ENCODE results near the gene YRDC.

YRDC gene, protein sequence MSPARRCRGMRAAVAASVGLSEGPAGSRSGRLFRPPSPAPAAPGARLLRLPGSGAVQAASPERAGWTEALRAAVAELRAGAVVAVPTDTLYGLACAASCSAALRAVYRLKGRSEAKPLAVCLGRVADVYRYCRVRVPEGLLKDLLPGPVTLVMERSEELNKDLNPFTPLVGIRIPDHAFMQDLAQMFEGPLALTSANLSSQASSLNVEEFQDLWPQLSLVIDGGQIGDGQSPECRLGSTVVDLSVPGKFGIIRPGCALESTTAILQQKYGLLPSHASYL

DNA sequence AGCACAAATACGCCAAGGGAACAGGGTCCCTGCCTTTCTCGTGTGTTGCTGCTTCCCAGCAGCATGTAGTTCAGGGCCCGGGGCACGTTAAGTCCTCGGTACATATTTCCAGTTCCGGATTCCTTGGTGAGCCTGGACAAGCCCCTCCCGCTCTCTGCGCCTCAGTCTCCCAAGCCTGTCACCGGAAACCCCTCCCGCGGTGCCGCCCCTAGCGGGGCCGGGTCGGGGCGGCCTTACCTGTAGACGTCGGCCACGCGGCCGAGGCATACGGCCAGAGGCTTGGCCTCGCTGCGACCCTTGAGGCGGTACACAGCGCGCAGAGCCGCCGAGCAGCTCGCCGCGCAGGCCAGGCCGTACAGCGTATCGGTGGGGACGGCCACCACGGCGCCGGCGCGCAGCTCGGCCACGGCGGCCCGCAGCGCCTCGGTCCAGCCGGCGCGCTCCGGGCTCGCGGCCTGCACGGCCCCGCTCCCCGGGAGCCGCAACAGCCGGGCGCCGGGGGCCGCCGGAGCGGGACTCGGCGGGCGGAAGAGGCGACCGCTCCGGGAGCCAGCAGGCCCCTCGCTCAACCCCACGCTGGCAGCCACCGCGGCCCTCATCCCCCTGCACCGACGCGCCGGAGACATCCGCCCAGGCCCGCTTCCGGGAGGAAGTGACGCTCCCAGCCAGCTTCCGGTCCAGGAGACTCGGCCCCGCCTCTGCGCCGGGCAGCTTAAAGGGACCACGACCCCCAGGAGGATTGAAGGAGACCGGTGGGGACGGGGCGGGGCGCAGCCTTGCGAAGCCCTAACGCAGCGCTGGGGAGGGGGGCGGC lies at the start of gene YRDC, which contains the start of gene C1orf122:
YRDC (minus strand) TSS at position 654 of the 814 bp plus-strand sequence; CDS start at position 626, 28 bp downstream.
C1orf122 (plus strand) TSS at position 236 of the 814 bp plus-strand sequence. CDS start 615 bp downstream, outside the sequence.
- peak; percentile 91 for DNase-seq (ENCODE audit: low read depth)

DNA sequence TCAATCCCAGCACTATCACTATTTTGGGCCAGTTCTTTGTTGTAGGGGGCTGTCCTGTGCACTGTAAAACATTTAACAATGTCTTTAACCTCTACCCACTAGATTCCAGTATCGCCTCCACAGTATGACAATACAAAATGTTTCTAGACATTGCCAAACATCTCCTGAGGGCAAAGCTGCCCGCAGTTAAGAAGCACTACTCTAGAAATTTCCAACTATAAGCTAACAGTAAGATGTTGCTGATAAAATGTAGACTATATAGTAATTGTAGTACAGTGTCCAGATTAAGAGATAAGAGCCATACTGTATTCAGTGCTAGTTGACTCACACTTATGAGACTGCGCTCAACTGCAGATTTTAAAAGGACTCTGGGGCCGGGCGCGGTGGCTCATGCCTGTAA lies 46.4 kb upstream of the YRDC start:
- no peak for DNase-seq (ENCODE audit: low read depth)

DNA sequence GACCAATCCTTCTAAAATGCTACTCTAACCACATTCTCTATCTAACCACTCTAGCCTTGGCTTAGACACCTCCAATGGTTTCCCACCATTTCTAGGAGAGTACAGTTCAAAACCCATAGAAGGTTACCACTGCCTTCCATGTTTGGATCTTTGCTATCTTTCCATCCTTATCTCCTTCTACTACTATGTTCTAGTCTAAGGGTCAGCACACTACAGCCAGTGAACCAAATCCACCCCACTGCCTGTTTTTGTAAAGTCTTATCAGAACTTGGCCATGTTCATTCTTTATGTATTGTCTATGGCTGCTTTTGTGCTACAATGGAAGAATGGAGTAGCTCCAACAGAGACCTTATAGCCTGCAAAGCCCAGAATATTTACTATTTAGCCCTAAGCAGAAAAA lies 45.1 kb upstream of the YRDC start:
- no peak for DNase-seq (ENCODE audit: low read depth)

DNA sequence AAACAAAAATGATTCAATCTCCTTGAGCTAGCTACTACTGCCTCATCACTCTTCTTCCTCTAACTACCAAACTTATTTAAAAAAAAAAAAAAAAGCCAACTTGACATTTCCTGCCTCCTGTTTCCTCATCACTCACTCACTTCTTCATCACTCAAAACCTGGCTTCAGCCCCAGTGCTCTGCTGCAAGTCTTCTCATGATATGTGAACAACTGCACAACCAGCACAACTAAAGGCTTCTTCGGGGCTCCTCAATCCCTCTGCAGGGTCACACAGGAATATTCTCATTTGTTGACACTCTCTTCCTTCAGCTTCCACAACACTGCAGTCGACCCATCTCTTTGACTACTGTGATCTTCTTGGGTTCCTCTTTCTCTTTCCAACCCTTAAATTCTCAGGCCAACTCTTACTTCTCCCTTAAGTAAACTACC lies 43.8 kb upstream of the YRDC start:
- DNase-seq (ENCODE audit: low read depth) = no peak

DNA sequence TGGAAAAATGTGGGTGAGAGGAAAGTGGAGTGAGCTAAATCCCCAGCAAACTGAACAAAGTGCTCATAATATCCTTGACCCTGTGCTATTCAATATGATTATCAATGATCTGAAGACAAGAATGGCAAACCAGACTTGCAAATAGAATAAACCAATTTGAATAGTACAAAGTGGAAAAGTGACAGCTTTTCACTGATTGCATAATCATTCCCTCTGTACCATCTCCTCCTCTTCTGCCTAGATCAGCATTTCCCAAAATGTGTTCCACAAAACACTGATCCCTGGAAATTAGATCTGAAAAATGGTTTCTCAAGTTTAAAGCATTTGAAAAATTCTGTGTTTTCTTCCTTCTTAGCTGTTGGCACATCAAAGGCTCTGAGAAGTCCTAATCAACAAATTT lies 43.3 kb upstream of the YRDC start:
- no peak for DNase-seq (ENCODE audit: low read depth)

DNA sequence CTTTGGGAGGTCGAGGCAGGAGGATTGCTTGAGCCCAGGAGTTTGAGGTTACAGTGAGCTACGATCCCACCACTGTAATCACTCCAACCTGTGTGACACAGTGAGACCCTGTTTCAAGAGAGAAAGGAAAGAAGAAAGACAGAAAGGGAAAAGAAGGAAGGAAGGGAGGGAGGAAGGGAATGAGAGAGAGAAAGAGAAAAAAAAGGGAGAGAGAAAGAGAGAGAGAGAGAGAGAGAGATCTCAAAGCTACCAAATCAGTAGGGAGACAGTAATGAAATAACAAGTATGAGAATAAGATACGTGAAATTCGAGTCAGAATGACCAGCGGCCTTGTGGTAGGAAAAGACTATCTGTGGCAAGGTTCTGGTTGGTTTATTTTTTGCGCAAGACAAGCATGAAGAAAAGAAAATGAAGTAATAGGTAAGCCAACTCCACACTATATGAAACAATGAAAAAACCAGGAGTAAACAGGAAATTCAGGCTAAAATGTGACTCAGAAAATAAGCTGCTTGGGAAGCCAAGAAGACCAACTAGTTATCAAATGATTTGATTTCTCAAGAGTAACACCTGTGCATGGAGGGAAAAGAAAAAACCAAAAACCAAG lies 42.4 kb upstream of the YRDC start:
- DNase-seq (ENCODE audit: low read depth) = no peak

DNA sequence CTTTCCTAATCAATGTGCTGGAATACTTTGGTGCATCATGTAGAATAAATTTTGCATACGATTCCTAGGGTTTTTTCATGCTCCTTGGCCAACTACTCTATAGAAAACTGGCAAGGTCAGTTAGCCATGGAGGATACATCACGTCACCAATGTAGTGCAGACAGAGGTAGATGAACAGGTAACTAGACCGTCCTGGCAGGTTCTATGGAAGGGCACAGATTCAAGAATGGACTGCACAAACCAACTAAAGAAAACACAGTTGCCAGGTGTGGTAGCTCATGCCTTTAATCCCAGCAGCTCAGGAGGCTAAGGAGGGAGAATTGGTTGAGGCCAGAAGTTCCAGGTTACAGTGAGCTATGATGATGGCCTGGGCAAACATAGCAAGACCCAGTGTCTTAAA lies 41.5 kb upstream of the YRDC start:
- no peak for DNase-seq (ENCODE audit: low read depth)

DNA sequence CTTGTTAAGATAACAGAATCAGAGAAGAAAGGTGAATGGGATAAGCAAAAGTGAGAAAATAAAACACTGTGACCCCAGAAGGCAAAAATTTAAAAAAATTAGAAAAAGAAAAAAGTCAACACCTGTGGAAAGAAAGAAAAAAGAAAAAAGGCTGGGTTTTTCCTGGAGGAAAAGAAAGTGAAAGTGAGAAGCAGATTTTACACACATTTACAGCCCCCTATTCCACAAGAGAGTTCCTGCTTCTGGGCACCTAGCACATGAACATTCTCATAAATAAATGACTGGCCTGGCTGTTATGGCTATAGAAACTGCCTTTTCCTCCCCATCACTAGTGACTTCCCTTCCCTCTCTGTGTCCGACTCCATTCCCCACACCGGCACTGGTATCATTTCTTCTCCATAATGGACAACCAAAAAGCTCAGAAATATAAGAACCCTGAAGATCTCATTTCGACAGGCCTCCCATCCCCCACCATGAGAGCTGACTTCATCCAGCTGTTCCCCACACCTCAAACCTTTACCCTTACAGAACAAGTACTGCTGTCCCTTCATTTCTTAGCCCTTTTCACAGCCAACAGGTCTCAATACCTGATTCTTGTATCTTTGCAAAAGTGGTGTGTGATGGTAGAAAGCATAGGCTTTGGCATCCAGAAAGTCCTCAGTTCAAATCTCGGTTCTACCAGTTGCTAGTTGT lies 38.8 kb upstream of the YRDC start:
- no peak for DNase-seq (ENCODE audit: low read depth)

DNA sequence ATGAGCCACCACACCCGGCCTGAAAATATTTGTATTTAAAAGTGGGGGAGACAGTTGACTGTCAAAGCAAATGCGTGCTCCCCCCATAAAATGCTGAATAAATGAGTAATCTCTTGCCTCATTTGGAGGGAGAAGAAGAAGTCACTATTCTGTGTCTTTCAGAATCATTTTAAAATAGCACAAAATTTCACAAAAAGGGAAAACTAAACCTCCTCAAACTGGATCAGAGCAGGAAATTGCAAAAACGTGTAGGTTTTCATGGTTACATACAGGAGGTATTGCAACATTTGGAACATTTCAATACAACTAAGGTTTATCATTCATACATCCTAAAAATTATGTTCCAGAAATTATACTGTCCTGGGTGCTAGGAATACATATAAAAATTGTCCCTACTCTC lies 37.8 kb upstream of the YRDC start:
- DNase-seq (ENCODE audit: low read depth) = no peak

DNA sequence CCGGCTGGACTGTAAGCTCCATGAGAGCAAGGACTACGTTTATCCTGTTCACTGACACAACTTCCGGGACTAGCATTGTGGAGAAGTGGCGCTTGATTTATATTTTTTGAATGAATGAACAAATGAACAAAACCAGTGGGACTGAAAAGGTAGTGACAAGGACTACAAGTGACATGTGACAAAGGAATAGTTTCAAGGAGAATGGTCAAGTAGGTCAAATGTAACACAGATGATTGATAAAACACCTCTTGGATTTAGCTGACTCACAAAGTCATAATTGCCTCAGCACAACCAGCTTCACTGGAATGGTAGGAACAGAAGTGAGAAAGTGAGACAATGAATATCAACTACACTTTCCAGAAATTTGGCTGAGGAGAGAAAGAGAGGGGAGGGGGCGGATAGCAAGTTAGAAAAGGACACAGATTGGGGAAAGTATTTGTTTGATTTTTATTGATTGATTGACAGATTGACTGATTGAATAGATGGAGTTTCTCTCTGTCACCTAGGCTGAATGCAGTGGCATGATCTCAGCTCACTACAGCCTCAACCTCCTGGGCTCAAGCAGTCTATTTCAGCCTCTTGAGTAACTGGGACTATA lies 37.1 kb upstream of the YRDC start:
- DNase-seq (ENCODE audit: low read depth) = no peak

DNA sequence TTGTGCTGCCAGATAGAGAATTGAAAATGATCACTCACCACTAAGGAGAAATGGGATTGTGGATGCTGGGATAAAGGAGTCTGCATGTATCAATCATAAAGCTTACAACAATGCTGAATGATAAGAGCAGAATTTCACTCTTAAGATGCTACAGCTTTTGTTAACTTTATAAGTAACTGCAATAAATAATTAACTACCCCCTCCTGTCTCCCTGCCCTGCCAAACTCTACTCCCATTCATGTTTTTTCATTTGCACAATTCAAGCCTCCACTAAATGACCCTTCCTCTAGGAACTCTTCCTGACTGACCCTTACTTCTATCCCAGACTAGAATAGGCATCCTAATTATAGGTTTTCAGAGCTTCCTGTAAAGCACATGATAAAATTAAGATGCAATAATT lies 36.5 kb upstream of the YRDC start:
- DNase-seq (ENCODE audit: low read depth) = no peak

DNA sequence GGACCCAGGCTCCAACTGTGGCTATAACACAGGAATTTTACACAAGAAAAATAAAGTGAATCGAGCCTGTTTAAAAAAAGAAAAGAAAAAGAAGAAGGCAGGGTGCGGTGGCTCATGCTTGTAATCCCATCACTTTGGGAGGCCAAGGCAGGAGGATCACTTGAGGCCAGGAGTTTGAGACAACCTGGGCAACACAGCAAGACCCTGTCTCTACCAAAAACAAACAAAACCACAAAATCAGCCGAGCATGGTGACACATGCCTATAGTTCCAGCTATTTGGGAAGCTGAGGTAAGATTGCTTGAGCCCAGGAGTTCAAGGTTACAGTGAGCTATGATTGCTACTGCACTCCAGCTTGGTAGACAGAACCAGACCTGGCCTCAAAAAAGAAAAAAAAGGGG lies 33.6 kb upstream of the YRDC start:
- DNase-seq (ENCODE audit: low read depth) = no peak

DNA sequence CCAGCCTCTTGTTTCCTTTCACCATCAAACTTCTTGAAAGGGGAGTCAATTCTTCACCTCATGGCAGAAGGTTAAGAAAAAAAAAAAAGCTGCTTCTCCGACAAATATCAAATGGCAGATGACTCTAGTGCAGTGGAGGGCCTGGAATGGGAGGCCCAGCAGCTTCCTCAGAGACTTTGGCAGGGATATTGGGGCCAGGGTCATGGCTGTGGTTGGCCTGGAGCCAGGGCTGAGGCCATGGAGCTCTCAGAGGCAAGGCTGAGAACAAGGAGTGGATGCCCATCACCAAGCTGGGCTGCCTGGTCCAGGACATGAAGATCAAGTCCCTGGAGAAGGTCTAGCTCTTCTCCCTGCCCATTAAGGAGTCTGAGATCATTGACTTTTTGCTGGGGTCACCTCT lies 32.7 kb upstream of the YRDC start:
- DNase-seq (ENCODE audit: low read depth) = no peak

DNA sequence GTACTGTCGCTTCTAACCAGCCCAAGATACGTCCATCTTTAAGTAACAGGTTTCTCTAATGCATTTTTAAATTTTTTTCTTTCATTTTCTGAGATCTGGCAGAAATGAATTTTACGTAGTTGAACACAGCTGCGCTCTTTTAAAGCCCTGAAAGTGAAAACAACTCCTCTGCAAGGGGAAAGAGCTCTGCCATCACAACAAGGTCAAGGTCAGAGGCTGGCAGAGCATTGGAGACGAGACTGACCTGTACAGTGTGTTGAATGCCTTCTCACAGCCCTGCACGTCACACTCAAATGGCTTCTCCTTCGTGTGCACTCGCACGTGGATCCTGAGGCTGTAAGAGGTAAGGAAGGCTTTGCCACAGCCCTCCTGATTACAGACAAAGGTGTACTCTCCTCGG lies 31.7 kb upstream of the YRDC start:
- DNase-seq (ENCODE audit: low read depth) = no peak

DNA sequence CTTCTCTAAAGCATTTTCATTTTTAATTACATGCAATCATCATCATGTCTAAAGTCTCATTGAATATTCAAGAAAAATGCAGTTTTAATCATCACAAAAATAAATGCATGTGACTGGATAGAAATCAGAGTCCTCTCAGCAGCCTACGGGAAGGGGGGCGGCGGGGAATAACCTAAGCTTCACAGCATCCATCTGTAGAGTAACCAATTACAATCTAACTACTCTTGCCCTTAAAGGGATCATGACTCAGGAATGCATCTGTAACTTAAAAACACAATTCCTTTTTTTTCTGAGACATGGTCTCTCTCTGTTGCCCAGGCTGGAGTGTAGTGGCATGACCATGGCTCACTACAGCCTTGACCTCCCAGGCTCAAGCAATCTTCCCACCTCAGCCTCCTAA lies 28.8 kb upstream of the YRDC start:
- DNase-seq (ENCODE audit: low read depth) = no peak

DNA sequence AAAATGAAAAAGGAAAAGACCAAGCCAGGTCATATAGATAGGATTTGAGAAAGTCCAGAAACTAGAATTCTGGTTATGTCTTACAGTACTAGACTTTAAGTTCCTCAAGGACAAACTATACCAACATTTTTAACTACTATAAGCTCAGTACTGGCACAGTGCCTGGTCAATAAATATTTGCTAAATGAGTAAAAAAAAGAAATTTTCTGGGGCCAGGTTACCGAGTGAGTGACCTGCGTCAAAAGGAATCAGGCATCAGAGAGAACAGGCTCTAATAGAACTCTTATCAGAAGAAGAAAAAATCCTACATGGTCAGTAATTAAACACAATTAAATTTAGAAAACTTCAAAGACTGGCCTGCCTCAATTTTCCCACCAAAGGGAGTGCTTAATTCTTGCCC lies 23.8 kb upstream of the YRDC start:
- DNase-seq (ENCODE audit: low read depth) = no peak

DNA sequence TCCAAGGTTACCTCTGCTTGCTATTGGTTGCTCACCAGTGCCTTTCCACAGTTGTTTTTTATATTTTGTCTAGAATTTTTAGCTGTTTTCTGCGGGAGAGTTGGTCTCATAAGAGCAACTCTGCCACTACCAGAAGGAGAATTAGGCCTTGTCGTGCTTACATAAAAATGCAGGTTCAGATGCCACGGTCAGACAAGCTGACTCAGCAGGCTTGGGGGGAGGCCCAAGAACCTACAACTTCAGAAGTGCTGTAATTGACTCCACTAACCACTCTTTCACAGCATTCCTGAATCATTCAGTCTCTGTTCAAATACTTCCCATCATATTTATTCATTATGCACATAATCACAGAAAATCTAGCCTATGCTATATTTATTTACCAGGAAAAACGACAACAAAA lies 23.1 kb upstream of the YRDC start:
- DNase-seq (ENCODE audit: low read depth) = no peak

DNA sequence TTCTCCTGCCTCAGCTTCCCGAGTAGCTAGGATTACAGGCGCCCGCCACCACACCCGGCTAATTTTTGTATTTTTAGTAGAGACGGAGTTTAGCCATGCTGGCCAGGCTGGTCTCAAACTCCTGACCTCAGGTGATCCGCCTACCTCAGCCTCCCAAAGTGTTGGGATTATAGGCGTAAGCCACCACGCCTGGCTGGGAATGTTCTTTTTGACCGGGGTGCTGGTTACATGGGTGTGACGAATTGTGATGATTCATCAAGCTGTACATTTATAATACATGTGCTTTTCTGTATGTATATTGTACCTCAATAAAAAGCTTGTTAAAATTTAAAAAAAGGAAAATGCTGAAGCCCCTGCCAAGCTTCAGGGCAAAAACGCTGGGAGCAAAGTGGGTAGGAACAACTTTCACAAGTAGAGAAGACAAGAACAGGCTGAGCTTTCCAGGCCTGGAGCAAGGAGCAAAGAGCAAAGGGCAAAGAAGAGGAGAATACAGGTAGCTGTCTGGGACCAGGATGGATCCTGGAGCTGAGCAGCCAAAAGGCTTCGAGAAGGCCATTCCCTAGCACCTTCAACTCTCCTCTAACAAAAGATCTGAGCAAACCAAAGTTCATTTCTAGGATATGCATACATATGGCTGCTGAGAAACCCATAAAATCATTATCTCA lies 20.5 kb upstream of the YRDC start:
- DNase-seq (ENCODE audit: low read depth) = no peak

DNA sequence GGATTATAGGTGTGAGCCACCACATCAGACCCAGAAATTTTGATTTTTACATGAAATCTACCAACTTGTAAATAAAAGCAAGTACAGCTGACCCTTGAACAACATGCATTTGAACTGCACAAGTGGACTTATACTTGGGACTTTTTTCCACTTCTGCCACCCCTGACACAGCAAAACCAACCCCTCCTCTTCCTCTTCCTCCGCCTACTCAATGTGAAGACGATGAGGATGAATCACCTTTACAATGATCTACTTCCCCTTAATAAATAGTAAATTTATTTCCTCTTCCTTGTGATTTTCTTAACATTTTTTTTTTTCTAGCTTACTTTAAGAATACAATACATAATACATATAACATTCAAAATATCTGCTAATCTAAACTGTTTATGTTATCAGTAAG lies 17.5 kb upstream of the YRDC start:
- DNase-seq (ENCODE audit: low read depth) = no peak

DNA sequence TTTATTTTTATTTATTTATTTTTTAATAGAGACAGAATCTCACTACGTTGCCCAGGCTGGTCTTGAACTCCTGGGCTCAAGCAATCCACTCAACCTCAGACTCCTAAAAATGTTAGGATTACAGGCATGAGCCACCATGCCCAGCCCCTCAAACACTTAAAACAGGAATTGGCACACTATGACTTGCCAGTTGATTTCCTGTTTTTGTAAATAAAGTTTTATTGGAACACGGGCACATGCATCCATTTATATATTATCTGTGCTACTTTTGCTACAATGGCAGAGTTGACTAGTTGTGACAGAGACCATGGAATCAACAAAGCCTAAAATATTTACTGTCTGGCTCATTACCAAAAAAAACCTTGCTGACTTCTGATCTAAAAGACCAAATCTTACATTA lies 16.0 kb upstream of the YRDC start:
- DNase-seq (ENCODE audit: low read depth) = no peak

All from stimulated activated CD8-positive, alpha-beta memory T cell treated with anti-CD3 and anti-CD28 coated beads, Interleukin-4, amount 100 ng/mL, for 24 hours (primary cell).